CD4-positive, alpha-beta T cell (primary cell): ENCODE data around the gene NSUN3. TPM values are rescaled to one million over a fixed set of nuclear protein-coding genes. Genes with fewer than 3 reads are reported as not detected.

Source experiments
- ATAC-seq: fragments of 200-7000 bp; cut with Tn5 transposase; one replicate; pipeline ENCODE4 v1.10.0; 2022; ENCODE audit warnings: mild to moderate bottlenecking; ENCODE audit not compliant: poor library complexity
- CTCF ChIA-PET: fragments of 350-600 bp; sonication (Branson Sonifier 250); formaldehyde crosslinking; loops from one replicate; lab custom pipeline; 2021; ENCODE audit warnings: antibody characterized with exemption, inconsistent platforms; lab: Charles Lee
- POLR2A ChIA-PET: fragments of 350-600 bp; sonication (Branson Sonifier 250); formaldehyde crosslinking; loops from one replicate; lab custom pipeline; 2021; ENCODE audit warnings: antibody characterized with exemption, inconsistent platforms; lab: Charles Lee
- DNase-seq, 14 experiments: peaks; one replicate each; pipeline ENCODE4 v3.0.0-alpha.2; 2013 to 2020; ENCODE audit warnings: mixed read lengths in 2 of 14
- H3K27ac ChIP-seq, 2 donors: one replicate each; pipeline versions ENCODE4 v1.5.1 to v1.7.0; 2013; ENCODE audit warnings: low read length in 2 of 2, low read depth in 1 of 2, mild to moderate bottlenecking in 1 of 2
- H3K27me3 ChIP-seq, 2 experiments: 1 replicate in 1 of 2; 2 replicates in 1 of 2; pipeline versions ENCODE4 v1.6.1 to v1.7.0; 2013; ENCODE audit warnings: low read length in 2 of 2, control low read depth in 1 of 2, mild to moderate bottlenecking in 1 of 2, moderate library complexity in 1 of 2; ENCODE audit not compliant: insufficient read depth in 2 of 2, control insufficient read depth in 1 of 2
- H3K36me3 ChIP-seq: one replicate; pipeline ENCODE4 v1.6.1; 2013; ENCODE audit warnings: low read length, control low read depth; ENCODE audit not compliant: insufficient read depth
- H3K4me1 ChIP-seq: one replicate; pipeline ENCODE4 v1.6.1; 2013; ENCODE audit warnings: low read length, control low read depth; ENCODE audit not compliant: insufficient read depth
- H3K4me3 ChIP-seq: one replicate; pipeline ENCODE4 v1.5.1; 2013; ENCODE audit warnings: mild to moderate bottlenecking, low read length, moderate library complexity
- H3K9me3 ChIP-seq, 2 experiments: 1 replicate in 1 of 2; 2 replicates in 1 of 2; pipeline versions ENCODE4 v1.6.1 to v1.7.0; 2013; ENCODE audit warnings: low read length in 2 of 2, mild to moderate bottlenecking in 2 of 2, control low read depth in 1 of 2, moderate library complexity in 1 of 2; ENCODE audit not compliant: control insufficient read depth in 1 of 2, insufficient read depth in 1 of 2
- H3K27ac Mint-ChIP-seq: one replicate; pipeline ENCODE4 v1.8.0; 2020; ENCODE audit warnings: mixed read lengths
- H3K27me3 Mint-ChIP-seq: one replicate; pipeline ENCODE4 v1.8.0; 2021; ENCODE audit warnings: mixed read lengths
- H3K36me3 Mint-ChIP-seq: one replicate; pipeline ENCODE4 v1.8.0; 2021; ENCODE audit warnings: low read depth, mixed read lengths
- H3K4me1 Mint-ChIP-seq: one replicate; pipeline ENCODE4 v1.8.0; 2021; ENCODE audit warnings: low read depth, mixed read lengths
- H3K4me3 Mint-ChIP-seq: one replicate; pipeline ENCODE4 v1.8.0; 2020; ENCODE audit warnings: mild to moderate bottlenecking, mixed read lengths
- H3K9me3 Mint-ChIP-seq: one replicate; pipeline ENCODE4 v1.8.0; 2020; ENCODE audit warnings: mixed read lengths
- CTCF ChIP-seq: fragments of 200-600 bp; IDR thresholded peaks from one replicate; pipeline ENCODE4 v1.8.0; 2022; ENCODE audit warnings: antibody characterized with exemption, mild to moderate bottlenecking
- intact Hi-C, 2 experiments: fragments of 100-400 bp; cut with DNase I in 1 of 2; cut with micrococcal nuclease in 1 of 2; formaldehyde crosslinking; loops; one replicate each; pipeline versions ENCODE4 v1.15.1 to v1.9.0; 2023 to 2025; cut with DNase I, micrococcal nuclease
- total RNA-seq, 174 experiments: library from RNA in 2 of 174; stranded (reverse) in 2 of 174; gene quantifications; one replicate each; pipeline ENCODE4 v1.2.3 and lab custom pipeline; 2021 to 2026

The NSUN3 gene
- total RNA-seq, 2 experiments from 2014 or later: 12.4 to 13.4 TPM

- H3K4me1 Mint-ChIP-seq: no peaks in the 10 kb centered on the region
- ChIA-PET CTCF (no interaction called here), POLR2A (no interaction called here)
- peaks cover 30% of the 10 kb centered on the region for H3K27me3 Mint-ChIP-seq
- Histone ChIP-seq H3K4me1 (no peaks in the 10 kb centered on the region), H3K36me3 (no peaks in the 10 kb centered on the region), H3K27ac (no peak overlapping the region), H3K4me3 (no peak overlapping the region), H3K27me3 (no peaks in the 10 kb centered on the region), H3K9me3 (no peaks in the 10 kb centered on the region)
- no peak overlapping the region for H3K4me3 Mint-ChIP-seq
- no peak for DNase-seq
- no peak overlapping the region for H3K27ac Mint-ChIP-seq
- no peak for TF ChIP-seq CTCF
- H3K9me3 Mint-ChIP-seq: no peaks in the 10 kb centered on the region
- no peaks in the 10 kb centered on the region for H3K36me3 Mint-ChIP-seq
- no peak for ATAC-seq
- intact Hi-C loops: no loop called here
These were observed 96.4 kb downstream of the NSUN3 start for GRCh38 chr3:94159062-94159828.

GRCh38 chr3:94162700-94163099, 99.8 kb downstream of the NSUN3 start:
- Mint-ChIP-seq H3K27ac (no peak overlapping the region), H3K36me3 (no peaks in the 10 kb centered on the region), H3K9me3 (no peaks in the 10 kb centered on the region), H3K27me3 (peaks cover 13% of the 10 kb centered on the region), H3K4me1 (no peaks in the 10 kb centered on the region), H3K4me3 (no peak overlapping the region)
- no peak for DNase-seq
- TF ChIP-seq CTCF: no peak
- intact Hi-C loops: no loop called here
- ChIA-PET CTCF (no interaction called here), POLR2A (no interaction called here)
- Histone ChIP-seq H3K36me3 (no peaks in the 10 kb centered on the region), H3K9me3 (no peaks in the 10 kb centered on the region), H3K27ac (no peak overlapping the region), H3K4me1 (no peaks in the 10 kb centered on the region), H3K27me3 (no peaks in the 10 kb centered on the region), H3K4me3 (no peak overlapping the region)
- no peak for ATAC-seq

- no peak for TF ChIP-seq CTCF
- CTCF ChIA-PET: interaction anchor here (0.8 kb wide), 1 partner anchor 56 kb away, joined by 3 read pairs; no protein-coding TSS in a partner anchor
- H3K27ac Mint-ChIP-seq: no peak overlapping the region
These were observed 104.5 kb downstream of the NSUN3 start for GRCh38 chr3:94167346-94167745.

More at GRCh38 chr3:94167346-94167745, 104.5 kb downstream of the NSUN3 start:
- no peak overlapping the region for H3K4me3 Mint-ChIP-seq
- DNase-seq: no peak
- POLR2A ChIA-PET: no interaction called here
- intact Hi-C loops: no loop called here
- no peaks in the 10 kb centered on the region for H3K36me3 ChIP-seq
- H3K4me1 Mint-ChIP-seq: no peaks in the 10 kb centered on the region
- H3K4me3 ChIP-seq: no peak overlapping the region
- no peaks in the 10 kb centered on the region for H3K27me3 ChIP-seq
- H3K36me3 Mint-ChIP-seq: no peaks in the 10 kb centered on the region
- H3K9me3 ChIP-seq: no peaks in the 10 kb centered on the region
- no peaks in the 10 kb centered on the region for H3K4me1 ChIP-seq
- no peaks in the 10 kb centered on the region for H3K9me3 Mint-ChIP-seq
- no peak overlapping the region for H3K27ac ChIP-seq
- ATAC-seq: no peak
- peaks cover 4% of the 10 kb centered on the region for H3K27me3 Mint-ChIP-seq
